GM19099 (cell line): ENCODE measurements around the gene SPEG.

Experiments
- POLR2A ChIP-seq: IDR thresholded peaks from 3 replicates; pipeline ENCODE4 v1.6.1; 2011; ENCODE audit warnings: low read depth; ENCODE audit not compliant: insufficient read length; ENCODE audit errors: extremely low read depth

SPEG gene

GRCh38 chr2:219401606-219402005, 33.0 kb upstream of the SPEG start:
- TF ChIP-seq POLR2A: no peak

DNA sequence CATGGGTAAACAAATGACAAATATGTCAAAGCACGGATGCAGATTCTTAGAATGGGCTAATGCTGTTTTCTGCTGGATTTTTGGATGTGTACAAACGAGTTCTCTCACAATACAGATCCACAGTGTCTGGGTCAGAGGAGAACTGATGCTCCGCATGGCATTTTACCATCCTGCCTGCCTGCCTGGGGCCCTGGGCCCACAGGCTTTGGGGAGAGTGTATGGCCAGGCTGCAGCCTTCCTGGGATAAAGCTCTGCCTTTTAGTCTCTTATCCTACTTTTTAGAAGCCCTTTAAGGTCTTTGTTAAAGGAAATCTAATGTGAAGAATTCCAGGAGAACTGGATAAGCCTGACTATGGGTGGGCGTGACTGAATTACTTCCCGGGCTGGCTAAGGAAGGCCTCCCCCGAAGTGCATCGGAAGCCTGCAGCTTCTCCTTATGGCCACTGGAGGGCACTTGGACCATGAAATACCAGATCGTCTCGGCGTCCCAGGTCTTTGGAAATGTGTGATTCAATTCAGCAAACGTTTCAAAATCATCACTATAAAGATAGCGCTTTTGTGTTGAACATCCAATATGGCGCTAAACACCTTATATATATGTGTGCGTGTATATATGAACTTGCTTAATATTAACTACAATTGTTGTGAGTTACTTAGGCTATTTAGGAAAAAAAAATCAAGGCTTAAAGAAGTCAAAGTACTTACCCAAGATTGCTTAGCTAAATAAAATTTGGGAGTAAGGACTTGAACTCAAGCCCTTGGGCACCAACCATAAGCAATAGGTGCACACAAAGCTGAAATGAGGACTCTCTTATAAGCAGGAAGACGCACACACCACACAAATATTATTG, 31.8 kb upstream of the SPEG start:
- TF ChIP-seq POLR2A: no peak

DNA sequence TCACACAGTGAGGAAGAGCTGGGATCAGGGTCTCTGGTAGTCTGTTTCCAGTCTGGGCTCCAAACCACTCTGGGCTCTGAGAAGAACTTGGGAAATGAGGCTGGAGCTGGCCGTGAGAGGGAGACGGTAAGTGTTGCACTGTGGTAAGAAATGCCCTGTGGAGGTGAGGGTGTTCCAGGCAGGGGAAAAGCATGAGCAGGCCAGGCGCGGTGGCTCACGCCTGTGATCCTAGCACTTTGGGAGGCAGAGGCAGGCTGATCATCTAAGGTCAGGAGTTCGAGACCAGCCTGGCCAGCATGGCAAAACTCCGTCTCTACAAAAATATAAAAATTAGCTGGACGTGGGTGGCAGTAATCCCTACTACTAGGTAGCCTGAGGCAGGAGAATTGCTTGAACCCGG, 30.8 kb upstream of the SPEG start:
- no peak for TF ChIP-seq POLR2A

DNA sequence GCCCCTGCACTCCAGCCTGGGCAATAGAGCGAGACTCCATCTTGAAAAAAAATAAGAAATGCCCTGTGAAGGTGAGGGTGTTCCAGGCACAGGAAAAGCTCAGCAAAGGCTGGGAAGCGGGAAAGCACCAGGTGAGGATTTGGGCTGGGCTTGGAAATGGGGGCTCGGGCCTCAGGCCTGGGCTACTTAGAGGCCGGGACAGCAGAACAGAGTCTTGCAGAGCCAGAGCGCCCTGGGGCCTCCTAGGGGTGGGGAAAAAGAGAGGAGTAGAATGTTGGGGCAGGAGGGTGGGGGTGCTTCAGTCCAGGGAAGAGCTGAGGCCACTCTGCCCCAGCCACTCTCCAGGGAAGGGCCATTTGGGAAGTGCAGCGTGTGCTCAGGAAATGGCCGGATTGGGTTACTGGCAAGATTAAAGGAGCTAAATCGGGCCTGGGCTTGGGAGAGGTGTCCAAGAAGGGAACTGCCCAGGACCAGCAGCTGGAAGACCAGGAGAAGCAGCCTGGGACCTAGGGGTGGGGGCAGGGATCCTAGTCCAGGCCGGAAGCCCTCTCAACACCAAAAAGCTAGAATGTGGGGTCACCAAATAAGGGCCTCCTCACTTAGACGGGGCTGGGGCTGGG, 30.2 kb upstream of the SPEG start:
- TF ChIP-seq POLR2A: no peak

DNA sequence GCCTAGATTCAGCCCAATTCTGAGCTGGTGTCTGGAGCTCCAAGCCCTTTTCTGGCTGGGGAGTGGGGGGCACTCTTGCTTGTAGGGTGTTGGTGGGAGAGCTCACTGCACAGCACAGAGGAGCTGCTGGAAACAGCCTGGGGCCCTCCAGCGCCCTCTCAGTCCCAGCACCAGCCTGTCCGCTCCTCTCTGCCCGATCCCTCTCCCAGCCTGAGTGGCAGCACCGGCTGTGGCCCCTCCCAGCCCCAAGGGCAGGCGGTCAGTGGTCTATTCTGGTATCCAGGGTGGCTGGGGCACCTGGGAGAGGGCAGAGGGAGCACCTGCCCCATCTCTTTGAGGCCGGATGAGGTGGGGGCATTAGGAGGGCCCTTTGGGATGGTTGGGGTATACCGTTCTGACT, 29.7 kb upstream of the SPEG start:
- no peak for TF ChIP-seq POLR2A

GRCh38 chr2:219405451-219405850, 29.2 kb upstream of the SPEG start:
- no peak for TF ChIP-seq POLR2A

DNA sequence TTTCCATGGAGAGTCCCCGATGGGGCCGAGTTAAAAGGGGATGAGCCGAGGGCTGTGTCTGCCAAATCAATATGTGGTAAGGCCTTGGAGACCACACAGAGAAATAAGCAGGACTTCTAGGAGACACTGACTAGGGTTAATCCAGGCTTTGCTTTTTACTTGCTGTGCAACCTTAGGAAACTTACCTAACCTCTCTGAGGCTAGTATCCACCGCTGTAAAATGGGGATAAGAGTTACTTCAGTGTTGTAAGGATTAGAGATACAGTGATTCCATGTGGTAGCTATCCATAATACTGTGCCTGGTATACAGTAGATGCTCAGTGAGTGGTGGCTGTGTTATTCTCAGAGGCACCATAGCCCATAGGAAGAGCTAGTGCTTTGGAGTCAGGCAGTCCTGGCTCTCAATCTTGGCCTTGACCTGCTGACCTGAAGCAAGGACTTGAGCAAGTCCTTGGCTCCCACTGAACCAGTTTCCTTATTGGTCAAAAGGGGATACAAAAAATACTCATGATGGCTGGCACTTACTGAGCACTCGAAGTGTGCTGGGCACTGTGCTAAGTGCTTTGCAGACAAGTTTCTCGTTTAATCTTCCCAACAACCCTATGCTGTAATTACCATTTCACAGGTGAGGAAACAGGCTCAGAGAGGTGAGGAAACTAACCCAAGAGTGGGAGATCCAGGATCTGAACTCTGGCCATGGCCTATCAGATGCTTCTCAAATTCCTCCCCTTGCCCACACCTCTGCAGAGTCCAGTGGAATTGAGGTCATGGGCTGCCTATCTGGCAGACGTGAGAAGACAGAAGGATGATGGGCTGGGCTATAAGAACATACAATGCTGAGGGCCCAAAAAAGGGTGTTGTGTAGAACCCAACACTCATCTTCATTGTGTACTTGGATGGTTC, 28.4 kb upstream of the SPEG start:
- TF ChIP-seq POLR2A: no peak

- no peak for TF ChIP-seq POLR2A
Observed at GRCh38 chr2:219406861-219407230, 27.8 kb upstream of the SPEG start.

- no peak for TF ChIP-seq POLR2A
Observed at GRCh38 chr2:219408204-219408603, 26.4 kb upstream of the SPEG start.

- no peak for TF ChIP-seq POLR2A
Observed at GRCh38 chr2:219408631-219409030, 26.0 kb upstream of the SPEG start.

DNA sequence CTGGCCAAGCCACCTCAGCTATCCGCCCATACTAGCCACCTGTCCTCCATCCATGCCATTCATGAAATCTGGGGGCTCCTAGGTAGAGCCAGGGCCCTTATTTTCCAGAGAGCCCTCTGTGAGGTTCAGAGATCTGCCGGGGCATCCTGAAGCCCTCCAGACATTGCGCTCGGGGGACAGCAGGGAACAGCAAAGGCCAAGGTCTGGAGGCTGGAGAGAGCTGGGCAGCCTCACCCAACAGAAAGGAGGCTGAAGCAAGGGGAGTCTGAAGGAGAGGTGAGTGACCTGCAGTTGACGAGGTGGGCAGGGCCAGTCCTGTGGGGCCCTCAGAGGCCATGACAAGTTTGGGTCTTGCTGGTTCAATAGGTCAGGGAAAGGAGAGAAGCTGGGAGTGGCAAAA, 25.0 kb upstream of the SPEG start:
- TF ChIP-seq POLR2A: no peak

DNA sequence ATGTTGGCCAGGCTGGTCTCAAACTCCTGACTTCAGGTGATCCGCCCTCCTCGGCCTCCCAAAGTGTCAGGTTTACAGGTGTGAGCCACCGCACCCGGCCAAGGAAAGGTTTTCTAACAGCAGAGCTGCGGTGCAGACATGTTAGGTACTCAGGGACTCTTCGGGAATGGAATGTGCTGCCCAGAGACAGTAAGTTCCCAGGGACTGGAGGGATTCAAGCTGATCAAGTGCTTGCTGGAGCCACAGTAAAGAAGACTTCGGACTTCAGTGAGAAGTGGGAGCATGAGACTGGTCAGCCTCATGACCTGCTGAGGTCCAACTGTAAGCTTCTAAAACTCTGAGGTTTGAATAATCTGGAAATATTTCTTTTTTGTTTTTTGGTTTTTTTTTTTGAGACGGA, 24.3 kb upstream of the SPEG start:
- no peak for TF ChIP-seq POLR2A

DNA sequence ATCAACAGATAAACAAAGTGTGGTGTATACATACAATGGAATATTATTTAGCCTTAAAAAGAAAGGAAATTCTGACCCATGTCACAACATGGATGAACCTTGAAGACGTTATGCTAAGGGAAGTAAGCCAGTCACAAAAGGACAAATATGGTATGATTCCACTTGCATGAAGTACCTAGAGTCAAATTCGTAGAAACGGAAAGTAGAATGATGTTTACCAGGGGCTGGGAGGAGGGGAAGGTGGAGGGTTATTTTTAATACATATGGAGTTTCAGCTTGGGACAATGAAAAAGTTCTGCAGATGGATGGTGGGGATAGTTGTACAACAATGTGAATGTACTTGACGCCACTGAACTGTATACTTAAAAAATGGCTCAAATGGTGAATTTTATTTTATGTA, 19.8 kb upstream of the SPEG start:
- no peak for TF ChIP-seq POLR2A

DNA sequence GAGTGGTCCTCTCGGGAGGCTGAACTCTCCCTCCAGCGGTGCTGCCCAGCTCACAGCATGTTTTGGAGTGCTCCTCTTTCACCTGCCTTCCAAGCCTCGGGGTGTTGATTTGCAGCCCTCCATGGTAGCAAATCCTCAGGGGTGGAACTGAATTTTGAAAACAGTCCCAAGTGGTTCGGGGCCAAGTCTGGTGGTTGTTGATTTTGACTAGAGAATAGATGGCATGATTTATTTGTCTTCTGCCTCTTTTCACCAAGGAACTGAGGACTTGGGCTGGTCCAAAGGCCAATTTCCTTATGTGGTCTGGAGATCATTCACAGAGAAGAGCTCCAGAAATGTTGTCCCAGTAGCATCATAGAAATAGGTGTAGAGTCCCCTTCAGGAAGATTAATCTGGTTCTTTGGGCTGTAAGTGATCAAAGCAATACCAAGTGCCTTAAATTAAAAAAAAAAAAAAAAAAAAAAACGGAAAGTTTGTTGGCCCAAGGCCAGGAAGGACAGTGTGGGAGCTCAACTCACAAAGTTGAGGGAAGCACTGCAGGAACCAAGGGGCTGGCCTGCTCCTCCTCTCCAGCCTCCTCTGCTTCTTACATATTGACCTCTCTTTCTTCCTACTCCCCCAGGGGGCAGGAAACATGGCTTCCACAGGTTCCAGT, 18.9 kb upstream of the SPEG start:
- no peak for TF ChIP-seq POLR2A

DNA sequence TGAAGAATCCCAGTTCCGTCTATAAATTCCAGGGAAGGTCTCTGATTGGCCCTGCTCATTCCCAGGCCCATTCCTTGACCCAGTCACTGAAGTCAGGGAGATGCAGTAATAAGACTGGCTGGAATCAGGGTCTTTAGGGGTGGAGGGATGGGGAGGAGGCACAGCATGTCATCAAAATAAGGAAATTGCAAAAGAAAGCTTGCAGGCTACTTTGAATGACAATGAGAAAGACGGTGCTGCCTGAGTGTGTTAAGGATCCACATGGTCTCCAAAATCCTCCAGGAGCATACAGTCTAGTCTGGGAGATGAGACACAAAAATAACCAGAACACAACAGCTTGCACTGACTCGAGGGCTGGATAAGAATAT, 18.4 kb upstream of the SPEG start:
- TF ChIP-seq POLR2A: no peak
